Nephron (organoid): ENCODE data around the gene ARFIP1.
"Not testable (repeated sequence)": the region's sequence is repeated elsewhere in the genome, so short reads cannot be mapped to it uniquely, and the experiment has no call there.

Experiments
- H3K27ac Mint-ChIP-seq, 3 experiments: 2 replicates each; pipeline ENCODE4 v1.8.0; 2020; ENCODE audit warnings: mixed read lengths in 3 of 3, mild to moderate bottlenecking in 2 of 3, moderate library complexity in 1 of 3
- H3K27me3 Mint-ChIP-seq: 2 replicates; pipeline ENCODE4 v1.8.0; 2021; ENCODE audit warnings: low read depth, mild to moderate bottlenecking, moderate library complexity, mixed read lengths
- H3K36me3 Mint-ChIP-seq: 2 replicates; pipeline ENCODE4 v1.8.0; 2020; ENCODE audit warnings: low read depth, mixed read lengths
- H3K4me1 Mint-ChIP-seq: 2 replicates; pipeline ENCODE4 v1.8.0; 2020; ENCODE audit warnings: mixed read lengths
- H3K4me3 Mint-ChIP-seq, 3 experiments: 2 replicates each; pipeline ENCODE4 v1.8.0; 2020; ENCODE audit warnings: mild to moderate bottlenecking in 3 of 3, mixed read lengths in 3 of 3, moderate library complexity in 2 of 3
- H3K9me3 Mint-ChIP-seq: 2 replicates; pipeline ENCODE4 v1.8.0; 2020; ENCODE audit warnings: mixed read lengths
- TF ChIP-seq, protein P1 (sequence below), 3 experiments: fragments of 200-600 bp; sonication (generic); IDR thresholded peaks; one replicate each; pipeline ENCODE4 v1.5.0; 2021; ENCODE audit warnings: antibody characterized with exemption in 3 of 3; ENCODE audit not compliant: unreplicated experiment in 3 of 3

The ARFIP1 gene

DNA sequence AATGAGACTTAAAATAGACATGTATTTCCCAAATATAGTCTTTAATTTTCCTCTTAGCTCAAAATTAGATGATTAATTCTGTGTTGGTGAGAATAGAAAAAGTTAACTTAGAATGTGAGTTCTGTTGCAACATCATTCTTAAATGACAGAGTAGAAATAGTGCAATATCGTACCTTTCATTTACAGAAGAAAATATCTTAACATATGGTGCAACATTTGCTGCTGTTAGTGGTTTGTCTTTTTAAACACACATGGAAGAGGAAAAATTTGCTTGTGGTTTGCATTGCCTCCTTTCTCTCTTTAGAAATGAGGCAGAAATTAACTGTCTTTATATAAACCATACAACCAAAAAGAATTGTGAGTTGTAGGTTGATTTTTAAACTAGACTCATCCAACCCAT lies 117.1 kb downstream of the ARFIP1 start:
- Mint-ChIP-seq H3K4me1 (no peaks in the 10 kb centered on the region), H3K4me3 (no peak overlapping the region), H3K9me3 (no peaks in the 10 kb centered on the region), H3K36me3 (peaks cover 47% of the 10 kb centered on the region), H3K27me3 (no peaks in the 10 kb centered on the region), H3K27ac (no peak overlapping the region)
- TF ChIP-seq, protein P1, sequence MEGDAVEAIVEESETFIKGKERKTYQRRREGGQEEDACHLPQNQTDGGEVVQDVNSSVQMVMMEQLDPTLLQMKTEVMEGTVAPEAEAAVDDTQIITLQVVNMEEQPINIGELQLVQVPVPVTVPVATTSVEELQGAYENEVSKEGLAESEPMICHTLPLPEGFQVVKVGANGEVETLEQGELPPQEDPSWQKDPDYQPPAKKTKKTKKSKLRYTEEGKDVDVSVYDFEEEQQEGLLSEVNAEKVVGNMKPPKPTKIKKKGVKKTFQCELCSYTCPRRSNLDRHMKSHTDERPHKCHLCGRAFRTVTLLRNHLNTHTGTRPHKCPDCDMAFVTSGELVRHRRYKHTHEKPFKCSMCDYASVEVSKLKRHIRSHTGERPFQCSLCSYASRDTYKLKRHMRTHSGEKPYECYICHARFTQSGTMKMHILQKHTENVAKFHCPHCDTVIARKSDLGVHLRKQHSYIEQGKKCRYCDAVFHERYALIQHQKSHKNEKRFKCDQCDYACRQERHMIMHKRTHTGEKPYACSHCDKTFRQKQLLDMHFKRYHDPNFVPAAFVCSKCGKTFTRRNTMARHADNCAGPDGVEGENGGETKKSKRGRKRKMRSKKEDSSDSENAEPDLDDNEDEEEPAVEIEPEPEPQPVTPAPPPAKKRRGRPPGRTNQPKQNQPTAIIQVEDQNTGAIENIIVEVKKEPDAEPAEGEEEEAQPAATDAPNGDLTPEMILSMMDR (IDR thresholded peaks at IDR 0.05; ENCODE audit: unreplicated experiment in 3 of 3), result no peak

GRCh38 chr4:152898133-152898532 lies 118.4 kb downstream of the ARFIP1 start:
- not testable (repeated sequence) for H3K9me3 Mint-ChIP-seq, H3K27me3 Mint-ChIP-seq, H3K4me1 Mint-ChIP-seq, H3K4me3 Mint-ChIP-seq, H3K27ac Mint-ChIP-seq
- H3K36me3 Mint-ChIP-seq, result peaks cover 34% of the 10 kb centered on the region

DNA sequence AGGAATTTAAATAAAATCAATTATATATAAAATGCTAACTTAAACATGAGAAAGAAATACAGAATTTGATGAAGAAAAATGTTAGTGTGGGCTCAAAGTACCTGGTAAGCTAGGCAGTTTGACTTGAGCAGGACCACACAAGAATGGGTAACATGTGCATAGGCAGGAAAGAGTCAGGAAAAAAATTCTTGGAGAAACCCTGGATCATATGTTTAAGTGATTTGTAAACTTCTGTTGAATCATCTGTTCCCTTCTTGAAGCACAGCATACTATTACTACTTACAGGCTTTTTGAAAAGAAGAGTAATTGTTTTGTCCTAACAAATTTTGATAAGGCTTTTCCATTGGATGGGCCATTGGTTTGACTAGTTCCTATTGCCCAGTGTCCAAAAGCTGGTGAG lies 118.9 kb downstream of the ARFIP1 start:
- TF ChIP-seq, protein P1 (IDR thresholded peaks at IDR 0.05; ENCODE audit: unreplicated experiment in 3 of 3), result no peak
- Mint-ChIP-seq H3K9me3 (no peaks in the 10 kb centered on the region), H3K4me3 (no peak overlapping the region), H3K36me3 (peaks cover 30% of the 10 kb centered on the region), H3K4me1 (no peaks in the 10 kb centered on the region), H3K27me3 (no peaks in the 10 kb centered on the region), H3K27ac (no peak overlapping the region)

DNA sequence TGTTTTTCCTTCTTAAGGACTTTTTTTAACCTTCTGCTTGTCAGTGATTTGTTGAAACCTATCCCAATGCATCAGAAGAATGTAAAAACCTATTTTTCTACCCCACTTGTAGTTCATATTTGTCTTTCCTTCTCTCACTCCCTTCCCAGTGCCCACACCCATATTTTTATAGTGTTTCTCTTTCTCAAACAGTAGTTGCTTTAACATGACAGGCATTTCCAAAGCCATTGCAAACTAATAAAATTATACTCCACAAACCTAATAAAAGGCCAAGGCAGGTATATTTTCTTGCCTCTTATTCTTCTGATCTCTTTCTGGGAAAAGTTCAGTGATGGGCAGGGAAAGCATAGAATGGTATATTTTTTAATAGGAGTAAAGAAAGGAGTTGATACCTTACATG lies 120.6 kb downstream of the ARFIP1 start:
- peaks cover 28% of the 10 kb centered on the region for H3K36me3 Mint-ChIP-seq
- H3K9me3 Mint-ChIP-seq, result no peaks in the 10 kb centered on the region
- H3K4me3 Mint-ChIP-seq, result no peak overlapping the region
- no peaks in the 10 kb centered on the region for H3K4me1 Mint-ChIP-seq
- TF ChIP-seq, protein P1 (IDR thresholded peaks at IDR 0.05; ENCODE audit: unreplicated experiment in 3 of 3), result no peak
- H3K27ac Mint-ChIP-seq, result no peak overlapping the region
- no peaks in the 10 kb centered on the region for H3K27me3 Mint-ChIP-seq

GRCh38 chr4:152901205-152901604 lies 121.5 kb downstream of the ARFIP1 start:
- Mint-ChIP-seq H3K4me3 (no peak overlapping the region), H3K36me3 (peaks cover 24% of the 10 kb centered on the region)
- TF ChIP-seq, protein P1 (IDR thresholded peaks at IDR 0.05; ENCODE audit: unreplicated experiment in 3 of 3), result no peak

GRCh38 chr4:152903658-152904057 lies 123.9 kb downstream of the ARFIP1 start:
- TF ChIP-seq, protein P1 (IDR thresholded peaks at IDR 0.05; ENCODE audit: unreplicated experiment in 3 of 3), result no peak
- Mint-ChIP-seq H3K4me1 (no peaks in the 10 kb centered on the region), H3K36me3 (peaks cover 33% of the 10 kb centered on the region), H3K9me3 (no peaks in the 10 kb centered on the region), H3K27ac (no peak overlapping the region), H3K4me3 (no peak overlapping the region), H3K27me3 (no peaks in the 10 kb centered on the region)

More at GRCh38 chr4:152901205-152901604, 121.5 kb downstream of the ARFIP1 start:
- Mint-ChIP-seq H3K27me3 (no peaks in the 10 kb centered on the region), H3K27ac (no peak overlapping the region), H3K9me3 (no peaks in the 10 kb centered on the region), H3K4me1 (no peaks in the 10 kb centered on the region)
